Neutrophil (primary cell): ENCODE measurements around the gene MOB3C.

Experiments used
- H3K27ac ChIP-seq: fragments of 200-600 bp; sonication (generic); 2 replicates; pipeline ENCODE4 v1.5.1; 2016; ENCODE audit warnings: mild to moderate bottlenecking, moderate library complexity
- H3K27me3 ChIP-seq: fragments of 200-600 bp; sonication (generic); 2 replicates; pipeline ENCODE4 v1.6.0; 2016; ENCODE audit warnings: mild to moderate bottlenecking
- H3K36me3 ChIP-seq: fragments of 200-600 bp; sonication (generic); 2 replicates; pipeline ENCODE4 v1.5.1; 2017
- H3K4me1 ChIP-seq, 2 experiments: fragments of 200-600 bp in 1 of 2; sonication (generic) in 1 of 2; 1 replicate in 1 of 2; 2 replicates in 1 of 2; pipeline versions ENCODE4 v1.5.1 to v1.6.1; 2013 to 2016; ENCODE audit warnings: low read depth in 1 of 2, low read length in 1 of 2, mild to moderate bottlenecking in 1 of 2, moderate library complexity in 1 of 2; ENCODE audit not compliant: control insufficient read depth in 1 of 2, insufficient read depth in 1 of 2
- H3K4me3 ChIP-seq, 2 experiments: fragments of 200-600 bp in 1 of 2; sonication (generic) in 1 of 2; 1 replicate in 1 of 2; 2 replicates in 1 of 2; pipeline ENCODE4 v1.5.1; 2013 to 2016; ENCODE audit warnings: low read depth in 1 of 2, low read length in 1 of 2, mild to moderate bottlenecking in 1 of 2, moderate library complexity in 1 of 2
- H3K9me3 ChIP-seq: fragments of 200-600 bp; sonication (generic); 2 replicates; pipeline ENCODE4 v1.5.1; 2016
- TF ChIP-seq, protein P1 (sequence below): fragments of 200-600 bp; sonication (generic); IDR thresholded peaks from 2 replicates; pipeline ENCODE4 v1.5.1; 2016; ENCODE audit warnings: antibody characterized with exemption

The MOB3C gene

DNA sequence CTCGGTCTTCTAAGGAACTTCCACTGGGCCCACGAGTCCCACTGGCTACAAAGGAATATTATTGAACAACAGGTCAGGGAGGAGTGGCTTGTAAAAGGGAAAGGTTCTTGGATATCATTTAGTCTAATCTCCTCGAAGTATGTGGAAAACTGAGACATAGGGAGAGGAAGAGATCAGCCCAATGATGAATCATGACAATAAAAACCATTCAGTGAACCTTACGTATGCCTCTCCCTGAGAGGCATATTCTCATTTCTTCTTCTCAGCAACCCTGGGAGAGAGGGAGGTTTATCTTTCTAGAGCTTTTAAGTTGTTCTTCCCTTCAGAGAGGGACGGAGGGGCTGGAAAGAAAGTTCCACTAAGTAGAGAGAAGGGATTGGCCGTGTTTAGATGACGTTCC is 5.3 kb upstream of the MOB3C start:
- Histone ChIP-seq H3K27me3 (no peaks in the 10 kb centered on the region), H3K36me3 (no peaks in the 10 kb centered on the region), H3K9me3 (no peaks in the 10 kb centered on the region), H3K27ac (no peak overlapping the region), H3K4me1 (peaks cover 4% of the 10 kb centered on the region in 2 experiments), H3K4me3 (no peak overlapping the region)
- TF ChIP-seq, protein P1, sequence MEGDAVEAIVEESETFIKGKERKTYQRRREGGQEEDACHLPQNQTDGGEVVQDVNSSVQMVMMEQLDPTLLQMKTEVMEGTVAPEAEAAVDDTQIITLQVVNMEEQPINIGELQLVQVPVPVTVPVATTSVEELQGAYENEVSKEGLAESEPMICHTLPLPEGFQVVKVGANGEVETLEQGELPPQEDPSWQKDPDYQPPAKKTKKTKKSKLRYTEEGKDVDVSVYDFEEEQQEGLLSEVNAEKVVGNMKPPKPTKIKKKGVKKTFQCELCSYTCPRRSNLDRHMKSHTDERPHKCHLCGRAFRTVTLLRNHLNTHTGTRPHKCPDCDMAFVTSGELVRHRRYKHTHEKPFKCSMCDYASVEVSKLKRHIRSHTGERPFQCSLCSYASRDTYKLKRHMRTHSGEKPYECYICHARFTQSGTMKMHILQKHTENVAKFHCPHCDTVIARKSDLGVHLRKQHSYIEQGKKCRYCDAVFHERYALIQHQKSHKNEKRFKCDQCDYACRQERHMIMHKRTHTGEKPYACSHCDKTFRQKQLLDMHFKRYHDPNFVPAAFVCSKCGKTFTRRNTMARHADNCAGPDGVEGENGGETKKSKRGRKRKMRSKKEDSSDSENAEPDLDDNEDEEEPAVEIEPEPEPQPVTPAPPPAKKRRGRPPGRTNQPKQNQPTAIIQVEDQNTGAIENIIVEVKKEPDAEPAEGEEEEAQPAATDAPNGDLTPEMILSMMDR = no peak

DNA sequence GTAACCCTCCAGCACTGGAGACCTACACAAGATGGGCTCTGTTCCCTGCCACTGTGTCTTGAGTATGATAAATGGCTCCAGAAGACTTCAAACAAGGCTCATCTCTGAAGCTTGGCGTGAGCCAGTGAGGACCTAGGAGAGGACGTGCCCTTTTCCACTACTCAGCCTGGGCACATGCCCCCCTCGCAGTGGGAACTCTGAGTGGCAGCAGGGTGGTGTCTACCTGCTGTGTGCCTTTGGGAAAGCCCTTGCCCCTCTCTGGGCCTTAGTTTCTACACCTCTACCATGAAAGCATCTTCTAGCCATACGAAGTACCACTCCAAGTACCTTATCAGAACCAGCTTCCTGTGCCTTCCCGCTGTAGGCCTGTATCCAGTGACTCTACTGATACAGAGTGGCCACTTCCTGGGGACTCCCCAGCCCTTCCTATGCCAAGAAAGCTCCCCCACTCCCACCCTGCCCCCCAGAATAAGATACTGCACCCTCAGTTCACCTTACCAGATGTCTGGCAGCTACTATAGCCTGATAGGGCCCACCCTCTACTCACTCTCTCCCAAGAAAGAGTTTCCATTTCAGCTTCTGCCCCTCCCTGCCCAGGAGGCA is 3.1 kb upstream of the MOB3C start:
- Histone ChIP-seq H3K27ac (no peak overlapping the region), H3K4me1 (peaks cover 19 to 21% of the 10 kb centered on the region in 2 experiments), H3K4me3 (no peak overlapping the region), H3K36me3 (no peaks in the 10 kb centered on the region), H3K27me3 (no peaks in the 10 kb centered on the region), H3K9me3 (no peaks in the 10 kb centered on the region)
- TF ChIP-seq, protein P1 = no peak

DNA sequence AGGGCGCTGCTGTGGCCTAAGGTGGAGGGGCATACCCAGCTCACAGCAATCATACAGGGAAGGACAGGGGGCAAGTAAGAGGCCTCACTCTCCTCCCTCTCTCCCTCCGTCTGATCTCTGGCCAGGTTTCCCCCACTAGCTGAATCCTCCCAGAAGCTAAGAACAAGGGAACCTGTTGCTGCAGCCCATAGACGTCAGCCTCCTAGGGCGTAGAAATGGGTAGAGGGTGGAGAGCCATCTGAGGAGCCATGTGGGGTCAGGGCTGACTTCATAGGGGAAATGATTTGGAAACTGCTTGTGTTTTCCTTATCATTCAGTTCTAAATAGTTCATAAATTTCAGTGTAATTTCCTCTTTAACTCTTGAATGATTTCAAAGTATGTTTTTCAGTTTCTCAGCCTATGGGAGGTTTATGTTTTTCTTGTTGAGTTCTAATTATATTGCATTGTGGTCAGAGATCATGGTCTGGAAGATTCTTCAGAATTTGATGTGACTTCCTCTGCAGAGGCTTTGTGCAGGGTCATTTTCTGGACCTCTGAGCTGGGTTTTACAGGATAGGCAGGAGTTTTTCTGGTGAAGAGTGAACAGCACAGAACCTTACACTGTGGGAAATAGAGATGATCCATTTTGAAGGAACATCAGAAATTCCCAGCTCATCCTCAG is 2.3 kb upstream of the MOB3C start:
- H3K27me3 ChIP-seq = no peaks in the 10 kb centered on the region
- H3K4me1 ChIP-seq = peaks cover 28% of the 10 kb centered on the region in 2 experiments
- H3K4me3 ChIP-seq = no peak overlapping the region
- H3K36me3 ChIP-seq = no peaks in the 10 kb centered on the region
- H3K9me3 ChIP-seq = no peaks in the 10 kb centered on the region
- no peak overlapping the region for H3K27ac ChIP-seq
- TF ChIP-seq, protein P1 = no peak

DNA sequence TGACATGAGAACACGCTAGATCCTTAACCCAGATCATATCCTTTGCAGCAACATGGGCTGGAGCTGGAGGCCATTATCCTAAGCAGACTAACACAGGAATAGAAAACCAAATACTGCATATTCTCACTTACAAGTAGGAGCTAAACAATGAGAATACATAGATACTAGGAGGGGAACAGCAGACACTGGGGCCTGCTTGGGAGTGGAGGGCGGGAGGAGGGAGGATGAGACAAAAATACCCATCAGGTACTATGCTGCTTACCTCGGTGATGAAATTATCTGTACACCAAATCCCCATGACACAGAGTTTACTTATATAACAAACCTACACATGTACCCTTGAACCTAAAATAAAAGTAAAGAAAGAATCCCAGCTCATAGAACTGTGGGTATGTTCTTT is 1.2 kb upstream of the MOB3C start:
- TF ChIP-seq, protein P1 = no peak
- Histone ChIP-seq H3K4me1 (peaks cover 35 to 38% of the 10 kb centered on the region in 2 experiments), H3K4me3 (no peak overlapping the region), H3K27me3 (no peaks in the 10 kb centered on the region), H3K36me3 (no peaks in the 10 kb centered on the region), H3K9me3 (no peaks in the 10 kb centered on the region), H3K27ac (no peak overlapping the region)

DNA sequence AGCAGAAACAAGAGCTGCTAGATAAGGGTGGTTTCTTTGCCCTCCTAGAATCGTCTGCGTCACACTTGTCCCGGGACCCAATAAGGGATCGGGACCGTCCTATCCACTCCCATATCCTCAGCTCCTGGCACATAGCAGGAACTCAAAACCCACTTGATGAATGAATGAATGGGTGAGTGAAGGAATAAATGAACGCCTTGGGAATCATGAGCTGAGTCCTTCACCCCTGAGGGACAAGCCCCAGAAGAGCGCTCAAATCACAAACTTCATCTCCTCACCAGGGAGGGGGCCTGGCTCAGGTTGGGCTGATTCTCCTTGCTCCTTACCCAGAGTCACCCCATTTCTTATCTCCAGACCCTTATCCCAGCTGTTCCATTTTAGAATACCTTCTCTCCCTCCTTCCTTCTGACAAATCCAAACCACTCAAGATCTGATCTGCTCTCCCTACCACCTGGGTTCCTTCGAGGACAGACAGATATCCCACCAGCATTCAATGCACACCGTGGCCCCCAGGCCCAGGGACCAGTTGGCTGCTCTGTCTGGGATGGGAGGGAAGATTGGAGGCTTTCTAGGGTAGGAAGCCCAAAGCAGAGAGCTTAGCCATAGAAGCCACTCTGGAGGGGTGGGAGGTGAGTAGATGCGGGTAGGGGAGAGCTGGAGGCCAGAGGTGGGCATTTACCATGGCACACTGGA is 643 bp upstream of the MOB3C start:
- Histone ChIP-seq H3K4me1 (peaks cover 35 to 38% of the 10 kb centered on the region in 2 experiments), H3K9me3 (no peaks in the 10 kb centered on the region), H3K4me3 (peak overlapping the region; percentile 74 to 93), H3K27ac (peak overlapping the region; percentile 77), H3K27me3 (no peaks in the 10 kb centered on the region), H3K36me3 (no peaks in the 10 kb centered on the region)
- TF ChIP-seq, protein P1 = no peak
